ENCODE data around the gene SRM.

The SRM gene

DNA sequence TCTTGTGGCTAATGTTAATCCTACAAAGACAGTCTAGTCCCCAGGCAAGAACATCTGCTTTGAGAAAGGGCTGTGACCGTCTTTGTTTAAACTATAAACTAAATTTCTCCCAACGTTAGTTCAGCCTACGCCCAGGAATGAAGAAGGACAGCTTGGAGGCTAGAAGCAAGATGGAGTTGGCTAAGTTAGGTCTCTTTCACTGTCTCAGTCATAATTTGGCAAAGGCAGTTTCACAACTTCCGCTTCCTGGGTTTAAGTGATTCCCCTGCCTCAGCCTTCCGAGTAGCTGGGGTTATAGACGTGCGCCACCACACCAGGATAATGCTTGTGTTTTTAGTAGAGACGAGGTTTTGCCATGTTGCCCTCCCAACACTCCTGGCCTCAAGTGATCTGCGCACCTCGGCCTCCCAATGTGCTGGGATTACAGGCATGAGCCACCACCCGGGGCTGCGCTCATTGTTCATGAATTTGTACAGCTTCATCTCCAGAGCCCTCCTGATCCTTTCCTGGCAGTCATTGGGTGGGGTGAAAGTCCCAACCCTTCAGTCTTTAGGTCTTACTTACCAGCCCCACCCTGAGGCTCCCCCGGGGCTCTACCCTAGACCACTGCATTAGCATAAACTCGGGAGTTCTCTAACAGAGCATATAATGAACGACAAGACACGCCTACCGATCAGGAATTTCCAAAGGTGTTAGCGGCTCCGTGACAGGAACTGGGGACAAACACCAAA is 7.9 kb downstream of the SRM start:
- no peak for TF ChIP-seq YY1 (IDR thresholded peaks at IDR 0.05; ENCODE audit: low read depth)
- TF ChIP-seq NFIC (IDR thresholded peaks at IDR 0.05): no peak
- TF ChIP-seq CEBPB (IDR thresholded peaks at IDR 0.05): no peak
- TF ChIP-seq, protein P1, sequence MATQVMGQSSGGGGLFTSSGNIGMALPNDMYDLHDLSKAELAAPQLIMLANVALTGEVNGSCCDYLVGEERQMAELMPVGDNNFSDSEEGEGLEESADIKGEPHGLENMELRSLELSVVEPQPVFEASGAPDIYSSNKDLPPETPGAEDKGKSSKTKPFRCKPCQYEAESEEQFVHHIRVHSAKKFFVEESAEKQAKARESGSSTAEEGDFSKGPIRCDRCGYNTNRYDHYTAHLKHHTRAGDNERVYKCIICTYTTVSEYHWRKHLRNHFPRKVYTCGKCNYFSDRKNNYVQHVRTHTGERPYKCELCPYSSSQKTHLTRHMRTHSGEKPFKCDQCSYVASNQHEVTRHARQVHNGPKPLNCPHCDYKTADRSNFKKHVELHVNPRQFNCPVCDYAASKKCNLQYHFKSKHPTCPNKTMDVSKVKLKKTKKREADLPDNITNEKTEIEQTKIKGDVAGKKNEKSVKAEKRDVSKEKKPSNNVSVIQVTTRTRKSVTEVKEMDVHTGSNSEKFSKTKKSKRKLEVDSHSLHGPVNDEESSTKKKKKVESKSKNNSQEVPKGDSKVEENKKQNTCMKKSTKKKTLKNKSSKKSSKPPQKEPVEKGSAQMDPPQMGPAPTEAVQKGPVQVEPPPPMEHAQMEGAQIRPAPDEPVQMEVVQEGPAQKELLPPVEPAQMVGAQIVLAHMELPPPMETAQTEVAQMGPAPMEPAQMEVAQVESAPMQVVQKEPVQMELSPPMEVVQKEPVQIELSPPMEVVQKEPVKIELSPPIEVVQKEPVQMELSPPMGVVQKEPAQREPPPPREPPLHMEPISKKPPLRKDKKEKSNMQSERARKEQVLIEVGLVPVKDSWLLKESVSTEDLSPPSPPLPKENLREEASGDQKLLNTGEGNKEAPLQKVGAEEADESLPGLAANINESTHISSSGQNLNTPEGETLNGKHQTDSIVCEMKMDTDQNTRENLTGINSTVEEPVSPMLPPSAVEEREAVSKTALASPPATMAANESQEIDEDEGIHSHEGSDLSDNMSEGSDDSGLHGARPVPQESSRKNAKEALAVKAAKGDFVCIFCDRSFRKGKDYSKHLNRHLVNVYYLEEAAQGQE (IDR thresholded peaks at IDR 0.05; ENCODE audit: low read depth): no peak
- no peak for TF ChIP-seq EGR1 (IDR thresholded peaks at IDR 0.05)
- no peak for TF ChIP-seq RAD21 (IDR thresholded peaks at IDR 0.05; ENCODE audit: low read depth)
- no peak for TF ChIP-seq TEAD4 (IDR thresholded peaks at IDR 0.05)
- TF ChIP-seq CREB1 (IDR thresholded peaks at IDR 0.05; ENCODE audit: low read depth): no peak
- no peak for TF ChIP-seq TAF1 (IDR thresholded peaks at IDR 0.05; ENCODE audit: low read depth)

DNA sequence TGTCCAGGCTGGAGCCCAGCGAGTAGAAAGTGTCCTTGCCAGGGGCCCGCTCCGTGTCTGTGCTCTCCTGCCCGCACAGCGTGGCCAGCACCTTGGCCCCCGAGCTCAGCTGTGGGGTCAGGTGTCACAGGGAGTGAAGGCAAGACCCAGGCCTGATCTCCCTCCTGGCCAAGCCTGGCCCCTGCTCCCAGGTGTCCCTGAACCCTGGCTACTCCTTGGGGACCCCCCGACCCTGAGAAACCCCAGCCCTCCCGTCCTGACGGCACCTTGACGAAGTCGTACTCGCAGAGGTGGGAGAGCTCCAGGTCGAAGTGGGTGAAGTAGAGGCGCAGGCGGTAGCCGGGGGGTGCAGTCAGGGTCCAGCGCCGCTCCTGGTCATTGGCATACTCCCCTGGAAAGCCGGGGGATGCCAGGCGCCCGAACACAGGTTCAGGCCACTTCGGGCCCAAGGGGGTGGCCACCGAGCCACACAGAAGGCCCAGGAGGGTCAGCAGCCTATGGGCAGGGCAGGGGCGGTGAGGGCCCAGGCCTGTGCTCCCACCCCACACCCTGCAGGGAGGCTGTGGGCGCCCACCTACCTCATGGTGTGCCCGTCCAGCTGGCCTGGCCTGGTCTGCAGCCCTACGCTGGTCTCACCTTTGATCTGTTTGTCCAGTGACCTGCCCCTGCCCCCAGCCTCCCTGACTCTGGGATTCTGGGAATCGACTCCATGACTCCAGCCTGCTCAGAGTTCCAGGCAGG is 13.0 kb downstream of the SRM start, which contains the start of gene MASP2:
MASP2 (minus strand) TSS at position 615 of the 741 bp plus-strand sequence; CDS start at position 583, 32 bp downstream.
- TF ChIP-seq, protein P2, sequence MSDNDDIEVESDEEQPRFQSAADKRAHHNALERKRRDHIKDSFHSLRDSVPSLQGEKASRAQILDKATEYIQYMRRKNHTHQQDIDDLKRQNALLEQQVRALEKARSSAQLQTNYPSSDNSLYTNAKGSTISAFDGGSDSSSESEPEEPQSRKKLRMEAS (IDR thresholded peaks at IDR 0.05): no peak
- TF ChIP-seq FOXM1 (IDR thresholded peaks at IDR 0.05; ENCODE audit: borderline replicate concordance, low read depth) (no peak), RAD21 (IDR thresholded peaks at IDR 0.05; ENCODE audit: low read depth) (no peak)
- TF ChIP-seq, protein P1 (IDR thresholded peaks at IDR 0.05; ENCODE audit: low read depth): no peak

DNA sequence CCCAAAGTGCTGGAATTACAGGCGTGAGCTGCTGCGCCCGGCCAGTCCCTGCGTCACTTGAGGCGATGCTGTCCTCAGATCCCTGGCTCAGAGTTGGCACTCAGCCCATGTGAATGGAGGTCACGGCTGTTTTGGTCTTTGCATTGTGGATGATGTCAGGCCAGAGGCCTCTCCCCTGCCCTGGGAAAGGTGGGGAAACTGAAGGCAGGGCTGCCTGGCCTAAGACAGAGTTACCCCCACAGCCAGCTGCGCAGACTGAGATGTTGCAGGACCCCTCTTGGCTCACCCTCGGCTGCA is 13.6 kb downstream of the SRM start:
- TF ChIP-seq NFIC (IDR thresholded peaks at IDR 0.05): no peak
- TF ChIP-seq, protein P3, sequence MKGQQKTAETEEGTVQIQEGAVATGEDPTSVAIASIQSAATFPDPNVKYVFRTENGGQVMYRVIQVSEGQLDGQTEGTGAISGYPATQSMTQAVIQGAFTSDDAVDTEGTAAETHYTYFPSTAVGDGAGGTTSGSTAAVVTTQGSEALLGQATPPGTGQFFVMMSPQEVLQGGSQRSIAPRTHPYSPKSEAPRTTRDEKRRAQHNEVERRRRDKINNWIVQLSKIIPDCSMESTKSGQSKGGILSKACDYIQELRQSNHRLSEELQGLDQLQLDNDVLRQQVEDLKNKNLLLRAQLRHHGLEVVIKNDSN (IDR thresholded peaks at IDR 0.05): no peak

DNA sequence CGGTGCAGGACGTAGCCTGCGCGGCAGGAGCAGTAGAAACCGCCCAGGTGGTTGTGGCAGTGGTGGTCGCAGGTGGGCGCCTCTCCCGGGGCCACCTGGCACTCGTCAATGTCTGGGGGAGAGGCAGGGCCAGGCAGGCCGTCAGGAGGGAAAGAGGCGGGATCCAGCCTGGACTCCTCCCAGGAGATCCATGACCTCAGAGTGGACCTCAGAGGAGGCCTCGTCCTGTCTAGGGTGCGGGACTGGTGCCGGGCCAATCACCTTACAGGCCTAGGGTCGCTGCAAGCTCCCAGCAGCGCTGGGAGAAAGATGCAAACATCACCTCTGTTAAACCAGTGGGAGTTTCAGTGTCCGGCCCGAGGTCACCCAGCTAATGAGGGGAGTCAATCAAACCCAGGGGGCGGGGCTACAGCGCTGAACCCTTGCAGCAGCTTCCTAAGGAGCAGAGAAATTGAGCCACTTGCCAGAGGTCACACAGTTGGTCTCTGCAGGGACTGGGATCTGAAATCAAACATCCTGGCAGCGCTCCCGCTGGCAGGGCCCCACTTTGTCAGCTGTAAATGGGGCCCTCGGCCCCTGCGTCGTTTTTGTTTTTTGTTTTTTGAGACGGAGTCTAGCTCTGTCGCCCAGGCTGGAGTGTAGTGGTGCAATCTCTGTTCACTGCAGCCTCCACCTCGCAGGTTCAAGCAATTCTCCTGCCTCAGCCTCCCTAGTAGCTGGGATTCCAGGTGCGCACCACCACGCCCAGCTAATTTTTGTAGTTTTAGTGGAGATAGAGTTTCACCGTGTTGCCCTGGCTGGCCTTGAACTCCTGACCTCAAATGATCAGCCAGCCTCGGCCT is 14.2 kb downstream of the SRM start:
- no peak for TF ChIP-seq CREB1 (IDR thresholded peaks at IDR 0.05; ENCODE audit: low read depth)
- TF ChIP-seq, protein P3 (IDR thresholded peaks at IDR 0.05): no peak

DNA sequence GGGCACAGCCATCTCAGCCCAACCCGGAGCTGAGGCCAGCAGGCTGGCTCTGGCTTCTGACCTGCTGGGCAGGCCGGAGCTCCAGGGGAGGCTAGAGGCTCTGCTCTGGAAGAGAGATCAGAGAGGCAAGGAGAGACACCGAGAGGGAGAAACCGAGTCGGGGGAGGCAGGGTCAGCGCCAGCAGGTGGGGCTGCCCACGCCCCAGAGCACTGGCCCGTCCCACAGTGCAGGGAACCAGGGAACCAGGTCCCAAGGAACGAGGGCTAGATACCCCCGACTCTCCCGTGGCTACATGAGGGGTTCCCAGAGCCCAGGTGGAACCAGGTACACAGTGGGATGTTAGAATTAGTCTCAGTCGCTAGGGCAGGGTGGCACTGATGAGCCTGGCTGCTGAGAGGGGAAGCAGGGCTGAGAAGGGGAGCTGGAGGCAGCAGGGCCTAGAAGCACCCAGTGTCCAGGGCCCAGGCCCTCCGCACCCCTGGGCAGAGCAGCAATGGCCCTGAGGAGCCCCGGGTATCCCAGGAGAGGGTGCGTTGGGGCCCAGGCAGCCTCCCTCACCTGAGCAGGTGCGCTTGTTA is 14.9 kb downstream of the SRM start:
- no peak for TF ChIP-seq YY1 (IDR thresholded peaks at IDR 0.05; ENCODE audit: low read depth)
- no peak for TF ChIP-seq ZBTB7A (IDR thresholded peaks at IDR 0.05; ENCODE audit: low read depth)
- no peak for TF ChIP-seq FOXM1 (IDR thresholded peaks at IDR 0.05; ENCODE audit: borderline replicate concordance, low read depth)
- TF ChIP-seq, protein P1 (IDR thresholded peaks at IDR 0.05; ENCODE audit: low read depth): no peak
- TF ChIP-seq TEAD4 (IDR thresholded peaks at IDR 0.05): no peak
- no peak for TF ChIP-seq EP300 (IDR thresholded peaks at IDR 0.05; ENCODE audit: borderline replicate concordance)
- TF ChIP-seq, protein P2 (IDR thresholded peaks at IDR 0.05): no peak

All from Ishikawa (cell line).